ENCODE results near the gene SPECC1L. TPM values are rescaled to one million over a fixed set of nuclear protein-coding genes. Genes with fewer than 3 reads are reported as not detected.

SPECC1L gene
- total and polyA plus RNA-seq, 9 donors: 19.3 to 94.4 (median 66.3) TPM

GRCh38 chr22:24440270-24440717 is 169.7 kb downstream of the SPECC1L start:
- Histone ChIP-seq H3K27me3 (no peaks in the 10 kb centered on the region), H3K27ac (no peak overlapping the region), H3K9me3 (no peaks in the 10 kb centered on the region), H3K4me1 (ENCODE audit: insufficient read depth) (no peaks in the 10 kb centered on the region), H3K4me3 (no peak overlapping the region), H3K36me3 (no peaks in the 10 kb centered on the region)
- no peak for DNase-seq
- 91 to 94% (median 92%) methylated on average over 10 of the region's 10 CpGs for WGBS, 3 donors
- intact Hi-C loops (cut with DNase I): no loop called here
- TF ChIP-seq EP300 (IDR thresholded peaks at IDR 0.05) (no peak), POLR2A (IDR thresholded peaks at IDR 0.05) (no peak), CTCF (IDR thresholded peaks at IDR 0.05) (no peak)

GRCh38 chr22:24440718-24441405 is 170.2 kb downstream of the SPECC1L start:
- intact Hi-C loops (cut with DNase I): no loop called here
- H3K27ac ChIP-seq: no peak overlapping the region
- TF ChIP-seq EP300 (IDR thresholded peaks at IDR 0.05) (no peak), CTCF (IDR thresholded peaks at IDR 0.05) (no peak), POLR2A (IDR thresholded peaks at IDR 0.05) (no peak)
- H3K9me3 ChIP-seq: no peaks in the 10 kb centered on the region
- H3K36me3 ChIP-seq: no peaks in the 10 kb centered on the region
- DNase-seq: peak in 1 of 5 donors; percentile 16
- no peaks in the 10 kb centered on the region for H3K4me1 ChIP-seq (ENCODE audit: insufficient read depth)
- H3K27me3 ChIP-seq: no peaks in the 10 kb centered on the region
- no peak overlapping the region for H3K4me3 ChIP-seq
- whole genome bisulfite sequencing, 3 donors: 93 to 95% (median 94%) methylated on average over 30 of the region's 30 CpGs

GRCh38 chr22:24441406-24442351 is 171.0 kb downstream of the SPECC1L start:
- no peaks in the 10 kb centered on the region for H3K4me1 ChIP-seq (ENCODE audit: insufficient read depth)
- DNase-seq: peak in 1 of 5 donors; percentile 5
- no peaks in the 10 kb centered on the region for H3K36me3 ChIP-seq
- intact Hi-C loops (cut with DNase I): no loop called here
- no peaks in the 10 kb centered on the region for H3K27me3 ChIP-seq
- H3K9me3 ChIP-seq: no peaks in the 10 kb centered on the region
- TF ChIP-seq CTCF (IDR thresholded peaks at IDR 0.05): no peak
- TF ChIP-seq EP300 (IDR thresholded peaks at IDR 0.05): no peak
- no peak for TF ChIP-seq POLR2A (IDR thresholded peaks at IDR 0.05)
- H3K27ac ChIP-seq: no peak overlapping the region
- WGBS, 3 donors: 76 to 86% (median 79%) methylated on average over 8 of the region's 8 CpGs
- no peak overlapping the region for H3K4me3 ChIP-seq

GRCh38 chr22:24442352-24442744 is 171.7 kb downstream of the SPECC1L start:
- H3K27ac ChIP-seq: no peak overlapping the region
- H3K4me1 ChIP-seq (ENCODE audit: insufficient read depth): no peaks in the 10 kb centered on the region
- no peaks in the 10 kb centered on the region for H3K27me3 ChIP-seq
- H3K9me3 ChIP-seq: no peaks in the 10 kb centered on the region
- no peaks in the 10 kb centered on the region for H3K36me3 ChIP-seq
- no peak overlapping the region for H3K4me3 ChIP-seq
- intact Hi-C loops (cut with DNase I): no loop called here
- WGBS, 3 donors: 79 to 84% (median 83%) methylated on average over 8 of the region's 8 CpGs
- TF ChIP-seq CTCF (IDR thresholded peaks at IDR 0.05) (no peak), EP300 (IDR thresholded peaks at IDR 0.05) (no peak), POLR2A (IDR thresholded peaks at IDR 0.05) (no peak)
- DNase-seq: peak in 1 of 5 donors; percentile 9
